Suppressor macrophage (primary cell): ENCODE results near the gene TMPRSS4.
A peak's percentile ranks its signal among the peaks of the same experiment; 100 is the strongest.

Experiments
- DNase-seq, 4 experiments: peaks; one replicate each; pipeline ENCODE4 v3.0.0-alpha.2; 2020 to 2022

Gene TMPRSS4

DNA sequence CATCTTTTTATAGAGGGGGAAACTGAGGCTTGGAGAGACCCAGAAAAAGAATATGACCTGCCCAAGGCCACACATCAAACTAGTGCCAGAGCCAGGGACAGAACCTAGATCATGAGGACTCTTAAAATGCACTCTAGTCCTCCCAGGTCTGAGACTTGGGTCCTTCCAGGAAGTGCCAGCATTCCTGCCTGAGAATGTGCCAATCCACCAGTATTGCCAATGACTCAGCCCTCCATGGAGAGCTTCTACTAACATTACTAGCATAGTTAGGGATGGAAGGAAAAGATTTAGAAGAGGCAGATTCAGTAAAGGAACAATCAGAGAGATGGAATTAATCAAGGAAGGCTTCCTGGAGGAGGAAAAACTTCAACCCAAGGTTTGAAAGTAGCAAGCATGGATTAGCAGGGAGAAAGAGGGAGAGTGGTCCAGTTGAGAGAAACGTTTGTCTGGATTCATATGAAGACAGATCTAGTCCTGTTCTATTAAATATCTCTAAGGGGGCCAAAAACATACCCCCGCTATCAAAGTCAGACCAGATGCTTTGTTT lies 30.0 kb downstream of the TMPRSS4 start:
- DNase-seq, result no peak

DNA sequence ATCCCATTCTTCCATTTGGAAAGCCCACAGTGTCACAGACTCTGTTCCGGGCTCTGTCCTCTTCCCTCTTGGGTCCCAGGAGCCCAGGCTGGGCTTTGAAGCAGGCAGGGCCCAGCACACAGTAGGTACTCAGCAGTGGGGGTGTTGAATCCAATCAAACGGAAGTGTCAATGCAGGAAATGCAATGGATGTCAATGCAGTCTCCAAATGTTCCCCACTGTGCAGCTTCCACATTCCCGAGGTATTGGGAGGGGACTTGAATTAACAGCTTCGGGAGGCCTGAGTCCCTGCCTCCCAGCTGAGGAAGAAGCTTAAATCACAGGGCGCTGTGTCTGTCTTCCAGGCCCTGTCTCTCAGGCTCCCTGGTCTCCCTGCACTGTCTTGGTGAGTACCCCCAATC lies 31.6 kb downstream of the TMPRSS4 start:
- DNase-seq, result no peak

DNA sequence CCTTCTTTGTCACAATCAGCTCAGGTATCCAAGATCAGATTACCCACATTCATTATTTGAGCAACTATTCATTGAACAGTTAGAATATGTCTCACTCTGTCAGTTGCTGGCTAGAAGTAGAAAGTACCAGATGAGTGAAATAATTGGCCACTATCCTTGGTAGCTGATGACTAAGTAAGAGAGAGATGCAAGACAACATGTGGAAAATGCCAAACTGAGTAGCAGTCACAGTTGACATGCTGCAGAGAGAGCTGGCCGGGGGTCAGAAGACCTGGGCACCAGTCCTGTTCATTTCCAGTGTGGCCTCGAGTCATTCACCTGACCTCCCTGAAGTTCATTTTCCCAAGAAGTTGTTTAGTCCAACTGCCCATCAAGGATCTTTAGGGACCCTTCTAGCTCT lies 32.4 kb downstream of the TMPRSS4 start:
- DNase-seq, result no peak

DNA sequence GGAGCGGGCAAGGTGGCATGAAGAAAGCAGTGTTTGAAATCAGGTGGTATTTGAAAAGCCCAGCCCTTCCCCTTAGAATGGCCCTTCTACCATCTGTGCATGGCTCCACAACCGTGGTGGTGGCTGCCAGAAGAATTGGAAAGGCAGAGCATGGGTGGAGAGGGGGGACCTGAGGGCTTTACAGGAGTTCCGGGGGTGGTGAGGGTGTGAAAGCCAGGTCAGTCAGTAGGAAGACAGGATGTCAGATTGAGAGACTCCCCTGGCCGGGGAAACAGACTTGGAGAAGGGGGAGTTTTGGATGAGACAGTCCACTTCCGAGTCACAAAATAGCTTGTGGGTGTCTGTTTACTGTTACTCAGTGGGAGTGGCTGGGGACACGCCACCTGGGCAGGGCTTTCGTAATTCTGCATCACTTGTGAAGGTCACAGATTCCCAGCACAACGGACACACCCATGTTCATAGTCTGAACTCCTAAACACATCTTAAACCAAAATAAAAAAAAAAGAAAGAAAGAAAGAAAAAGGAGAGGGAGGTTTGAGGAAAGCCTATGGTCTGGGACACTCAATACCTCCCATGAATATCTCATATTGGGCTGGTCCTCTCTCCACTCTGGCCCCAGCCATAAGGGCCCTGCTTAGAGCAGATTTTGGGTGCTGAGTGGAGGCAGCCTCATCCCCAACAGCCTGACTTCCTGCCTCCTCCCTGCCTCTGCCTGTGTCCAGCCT lies 34.3 kb downstream of the TMPRSS4 start:
- DNase-seq, result no peak

DNA sequence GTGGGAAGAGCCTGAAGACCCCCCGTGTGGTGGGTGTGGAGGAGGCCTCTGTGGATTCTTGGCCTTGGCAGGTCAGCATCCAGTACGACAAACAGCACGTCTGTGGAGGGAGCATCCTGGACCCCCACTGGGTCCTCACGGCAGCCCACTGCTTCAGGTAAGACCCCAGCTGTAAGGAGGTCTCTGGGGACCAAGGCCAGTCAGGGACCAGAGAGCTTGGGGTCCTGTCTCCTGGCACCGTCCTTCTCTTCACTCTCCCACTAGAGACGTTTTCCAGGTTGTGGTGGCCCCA lies 34.8 kb downstream of the TMPRSS4 start:
- DNase-seq, result no peak

DNA sequence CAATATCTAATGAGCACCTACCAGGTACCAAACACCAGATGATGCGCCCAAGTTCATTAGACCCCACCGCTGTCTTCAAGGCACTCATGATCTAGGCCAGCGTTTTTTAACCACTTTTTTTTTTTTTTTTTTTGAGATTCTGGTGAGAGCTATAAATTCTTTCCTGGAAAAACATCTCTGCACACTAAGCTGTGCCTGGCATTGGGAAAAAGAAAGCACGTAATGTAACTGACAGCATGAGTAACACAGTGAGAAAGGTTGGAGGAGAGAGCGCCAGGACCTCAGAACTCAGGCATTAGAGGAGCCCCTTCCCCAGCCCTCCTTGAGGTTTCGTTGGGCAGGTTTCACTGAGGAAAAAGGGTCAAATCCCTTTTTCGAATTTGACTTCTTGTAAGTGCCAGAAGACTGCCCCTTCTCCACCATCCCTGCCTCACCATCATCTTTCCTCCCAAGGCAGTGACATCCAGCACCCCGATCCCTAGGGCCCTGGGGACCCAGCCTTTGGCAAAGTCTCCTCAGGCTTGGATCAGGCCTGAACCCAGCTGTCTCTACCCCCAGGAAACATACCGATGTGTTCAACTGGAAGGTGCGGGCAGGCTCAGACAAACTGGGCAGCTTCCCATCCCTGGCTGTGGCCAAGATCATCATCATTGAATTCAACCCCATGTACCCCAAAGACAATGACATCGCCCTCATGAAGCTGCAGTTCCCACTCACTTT lies 36.0 kb downstream of the TMPRSS4 start:
- no peak for DNase-seq

DNA sequence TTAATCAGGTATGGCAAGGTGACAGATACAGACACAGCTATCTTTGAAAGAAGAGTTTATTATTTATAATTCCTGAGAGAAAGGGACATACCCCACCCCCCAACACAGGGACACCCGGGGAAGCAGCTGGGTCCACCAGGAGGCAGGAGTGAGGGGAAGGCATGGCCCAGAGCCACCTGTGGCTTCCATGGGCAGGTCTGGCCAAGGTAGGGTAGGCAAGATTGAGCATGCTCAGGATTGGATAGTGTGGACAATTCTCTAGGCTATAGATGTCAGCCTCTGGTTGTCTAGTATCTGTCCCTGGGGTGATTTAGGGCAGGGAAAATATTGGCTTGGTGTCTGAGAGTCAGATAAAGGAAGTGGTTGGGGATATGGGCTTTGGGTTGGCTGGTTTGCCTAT lies 37.4 kb downstream of the TMPRSS4 start:
- peak in 1 of 4 experiments; percentile 22 for DNase-seq

DNA sequence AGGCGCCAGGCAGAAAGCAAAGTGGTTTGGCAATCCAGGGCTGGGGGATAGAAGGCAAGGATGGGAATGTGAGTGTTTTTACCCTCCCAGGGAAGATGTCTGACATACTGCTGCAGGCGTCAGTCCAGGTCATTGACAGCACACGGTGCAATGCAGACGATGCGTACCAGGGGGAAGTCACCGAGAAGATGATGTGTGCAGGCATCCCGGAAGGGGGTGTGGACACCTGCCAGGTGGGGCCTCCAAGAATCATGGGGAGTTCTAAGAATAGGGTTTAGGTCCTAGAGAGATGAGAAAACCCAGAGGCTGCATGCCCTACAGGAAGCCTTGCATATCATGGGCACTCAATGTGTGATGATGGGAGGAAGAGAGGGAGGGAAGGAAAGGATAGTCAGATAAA lies 38.2 kb downstream of the TMPRSS4 start:
- DNase-seq, result no peak

DNA sequence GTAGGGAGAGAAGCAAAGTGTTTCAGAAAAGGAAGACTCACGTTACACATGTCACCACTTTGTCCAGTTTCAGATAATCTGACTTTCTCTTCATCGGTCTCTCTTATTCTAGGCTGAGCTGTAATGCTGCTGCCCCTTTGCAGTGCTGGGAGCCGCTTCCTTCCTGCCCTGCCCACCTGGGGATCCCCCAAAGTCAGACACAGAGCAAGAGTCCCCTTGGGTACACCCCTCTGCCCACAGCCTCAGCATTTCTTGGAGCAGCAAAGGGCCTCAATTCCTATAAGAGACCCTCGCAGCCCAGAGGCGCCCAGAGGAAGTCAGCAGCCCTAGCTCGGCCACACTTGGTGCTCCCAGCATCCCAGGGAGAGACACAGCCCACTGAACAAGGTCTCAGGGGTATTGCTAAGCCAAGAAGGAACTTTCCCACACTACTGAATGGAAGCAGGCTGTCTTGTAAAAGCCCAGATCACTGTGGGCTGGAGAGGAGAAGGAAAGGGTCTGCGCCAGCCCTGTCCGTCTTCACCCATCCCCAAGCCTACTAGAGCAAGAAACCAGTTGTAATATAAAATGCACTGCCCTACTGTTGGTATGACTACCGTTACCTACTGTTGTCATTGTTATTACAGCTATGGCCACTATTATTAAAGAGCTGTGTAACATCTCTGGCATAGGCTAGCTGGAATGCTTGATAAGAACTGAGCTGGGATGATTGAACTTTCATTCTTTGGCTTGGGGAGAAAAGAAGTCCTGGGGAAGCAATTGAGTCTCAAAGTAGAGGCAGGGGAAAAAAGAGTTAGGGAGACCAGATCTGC lies 41.1 kb downstream of the TMPRSS4 start:
- DNase-seq, result no peak

DNA sequence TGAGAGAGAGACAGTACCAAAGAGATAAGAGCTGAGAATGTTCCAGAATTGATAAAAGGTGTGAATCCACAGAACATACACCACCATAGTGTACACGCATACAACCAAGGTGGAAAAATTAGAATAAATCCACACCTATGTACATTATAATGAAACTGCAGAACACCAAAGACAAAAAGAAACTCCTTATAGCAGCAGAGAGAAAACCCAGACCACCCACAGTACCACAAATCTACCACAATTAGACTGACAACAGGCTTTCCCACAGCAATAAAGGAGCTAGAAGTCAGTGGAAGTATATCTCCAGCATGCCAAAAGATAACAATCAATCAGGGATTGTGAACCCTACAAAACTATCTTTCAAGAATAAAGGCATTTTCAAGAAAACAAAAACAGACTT lies 43.9 kb downstream of the TMPRSS4 start:
- DNase-seq, result no peak

DNA sequence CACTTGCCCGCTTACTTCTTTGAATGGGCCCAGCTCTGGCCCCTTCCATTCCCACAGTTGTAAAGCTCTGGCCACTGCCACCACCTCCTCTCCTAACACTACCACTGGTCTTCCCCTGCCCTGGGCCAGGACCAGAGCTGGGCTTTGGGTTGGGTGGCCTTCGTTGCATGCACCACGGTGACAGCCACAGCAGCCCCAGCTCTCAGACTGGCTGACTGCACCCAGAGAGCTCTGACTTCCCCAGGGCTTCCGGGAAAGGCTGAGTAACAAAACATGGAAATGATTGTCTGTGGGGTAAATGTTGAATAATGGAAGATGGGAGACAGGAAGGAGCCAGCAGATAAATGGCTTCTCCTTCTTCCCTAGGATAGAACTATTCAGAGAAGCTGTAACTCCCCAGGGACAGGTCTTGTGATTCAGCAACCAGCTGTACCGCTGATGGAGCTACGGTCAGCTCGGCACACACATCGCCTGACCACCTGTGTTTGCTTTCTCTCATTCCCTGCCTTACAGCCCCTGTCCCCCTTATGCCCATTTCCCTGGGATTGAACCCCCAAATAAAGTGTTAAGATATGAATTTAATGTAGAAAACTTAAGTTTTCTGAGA lies 48.2 kb downstream of the TMPRSS4 start:
- no peak for DNase-seq

DNA sequence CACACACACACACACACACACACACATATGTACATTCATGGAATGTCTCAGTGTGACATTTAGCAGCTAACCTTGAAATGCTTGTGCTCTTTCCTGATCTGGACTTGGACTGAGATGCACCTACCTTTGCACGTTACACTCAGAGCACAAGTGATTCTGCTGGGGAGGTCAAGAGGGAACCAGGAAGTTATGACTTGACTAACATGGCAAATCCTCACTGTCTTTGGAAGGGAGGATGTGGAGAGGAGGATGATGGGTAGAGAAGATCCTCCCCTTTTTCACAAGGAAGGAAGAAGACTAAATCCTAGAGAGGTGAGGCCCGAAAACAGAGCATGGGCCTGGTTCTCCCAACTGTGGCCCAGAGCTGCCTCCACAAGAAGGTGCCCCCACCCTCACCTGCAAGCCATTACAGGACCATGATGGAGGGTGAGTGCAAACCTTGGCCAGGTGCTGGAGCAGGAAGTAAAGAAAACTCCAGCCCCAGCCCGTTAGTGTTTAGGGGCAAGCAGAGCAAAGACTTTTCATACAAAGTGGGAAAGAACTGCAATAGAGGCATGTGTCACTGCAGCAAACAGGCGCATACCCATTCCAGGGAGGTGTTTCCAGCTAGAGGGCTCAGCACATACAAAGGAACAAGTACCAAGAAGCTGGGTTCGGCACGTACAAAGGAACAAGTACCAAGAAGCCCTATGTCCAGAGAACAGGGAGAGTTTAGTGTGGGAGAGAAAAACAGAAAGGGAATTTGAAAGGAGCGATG lies 49.4 kb downstream of the TMPRSS4 start:
- no peak for DNase-seq

DNA sequence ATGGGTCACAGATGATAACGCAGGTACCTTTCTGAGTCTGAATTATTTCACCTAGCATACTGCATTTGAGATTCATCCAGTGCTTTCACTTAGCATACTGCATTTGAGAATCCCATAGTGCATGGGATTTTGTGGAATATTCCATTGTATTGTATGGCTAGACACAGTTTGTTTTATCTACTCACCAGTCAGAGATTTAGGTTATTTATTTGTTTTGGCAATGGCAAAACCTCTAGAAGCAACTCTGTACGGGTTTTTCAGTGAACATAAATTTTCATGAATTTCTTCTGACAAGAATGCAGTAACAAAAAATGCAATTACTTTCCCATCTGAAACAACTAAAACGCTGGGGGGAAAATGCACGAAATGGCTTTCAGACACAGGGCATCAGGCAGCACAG lies 51.4 kb downstream of the TMPRSS4 start:
- no peak for DNase-seq

DNA sequence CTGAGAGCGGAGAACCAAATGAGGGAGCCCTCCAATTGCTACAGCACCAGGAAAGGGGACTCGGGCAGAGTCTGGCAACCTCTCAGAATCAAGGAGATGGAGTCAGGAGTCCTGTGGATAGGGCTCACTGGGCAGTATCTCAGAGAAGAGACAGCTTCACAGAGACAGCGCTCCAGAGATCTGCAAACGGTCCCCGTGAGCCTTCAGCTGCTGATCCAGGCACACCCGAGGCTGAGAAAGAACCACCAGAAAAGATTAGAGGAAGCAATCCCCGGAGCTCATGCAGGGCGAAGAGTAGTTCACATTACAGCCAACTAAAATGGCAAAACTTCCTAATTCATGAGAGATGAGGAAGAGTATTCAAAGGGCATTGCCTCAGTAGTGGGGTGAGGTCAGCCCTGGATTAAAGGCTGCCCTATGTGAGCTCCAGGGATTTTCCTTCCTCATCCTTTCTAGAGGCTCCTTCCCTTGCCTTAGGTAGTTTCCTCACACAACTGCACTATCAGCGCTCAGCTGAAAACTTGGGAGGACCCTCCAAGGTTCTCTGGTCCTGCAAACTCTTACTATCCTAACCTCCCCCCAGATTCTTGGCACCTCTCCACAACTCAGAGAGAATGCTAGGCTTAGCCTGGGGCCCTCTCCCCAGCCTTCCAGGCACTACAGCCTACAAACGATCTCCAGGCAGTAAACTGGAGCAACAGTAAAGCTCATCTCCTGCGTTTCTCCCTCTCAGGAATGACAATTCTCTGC lies 52.0 kb downstream of the TMPRSS4 start:
- DNase-seq, result peak; percentile 76 to 91 (median 86)

DNA sequence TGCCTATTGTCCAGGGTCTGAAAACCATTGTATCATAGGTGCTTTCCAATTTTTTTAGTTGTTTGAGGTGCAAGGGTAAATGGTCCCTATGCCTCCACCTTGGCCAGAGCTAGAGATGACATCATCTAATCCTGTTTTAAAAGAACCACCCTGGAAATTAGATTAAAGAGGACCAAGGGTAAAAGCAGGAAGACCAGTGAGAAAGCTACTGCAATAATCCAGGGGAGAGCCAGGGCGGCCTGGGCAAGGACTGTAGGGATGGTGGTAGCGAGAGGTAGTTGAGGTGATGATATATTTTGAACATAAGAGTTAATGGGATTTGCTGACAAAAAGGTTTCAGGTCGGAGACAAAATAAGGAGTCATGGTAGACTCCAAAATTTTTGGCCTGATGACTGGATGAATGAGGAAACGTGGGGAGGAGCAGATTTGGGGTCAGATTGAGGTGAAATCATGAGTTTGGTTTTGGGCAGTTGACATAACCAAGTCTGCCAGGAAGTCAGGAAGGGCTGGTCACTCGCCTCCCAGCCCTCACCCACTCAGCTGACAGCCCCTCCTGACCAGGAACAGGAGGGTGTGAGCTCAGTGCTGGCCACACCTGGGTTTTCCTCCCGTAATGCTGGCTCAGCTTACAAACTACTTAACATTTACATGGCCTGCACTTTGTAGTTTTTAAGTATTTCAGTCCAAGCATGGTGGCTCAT lies 52.7 kb downstream of the TMPRSS4 start:
- DNase-seq, result peak; percentile 41 to 64 (median 58)

DNA sequence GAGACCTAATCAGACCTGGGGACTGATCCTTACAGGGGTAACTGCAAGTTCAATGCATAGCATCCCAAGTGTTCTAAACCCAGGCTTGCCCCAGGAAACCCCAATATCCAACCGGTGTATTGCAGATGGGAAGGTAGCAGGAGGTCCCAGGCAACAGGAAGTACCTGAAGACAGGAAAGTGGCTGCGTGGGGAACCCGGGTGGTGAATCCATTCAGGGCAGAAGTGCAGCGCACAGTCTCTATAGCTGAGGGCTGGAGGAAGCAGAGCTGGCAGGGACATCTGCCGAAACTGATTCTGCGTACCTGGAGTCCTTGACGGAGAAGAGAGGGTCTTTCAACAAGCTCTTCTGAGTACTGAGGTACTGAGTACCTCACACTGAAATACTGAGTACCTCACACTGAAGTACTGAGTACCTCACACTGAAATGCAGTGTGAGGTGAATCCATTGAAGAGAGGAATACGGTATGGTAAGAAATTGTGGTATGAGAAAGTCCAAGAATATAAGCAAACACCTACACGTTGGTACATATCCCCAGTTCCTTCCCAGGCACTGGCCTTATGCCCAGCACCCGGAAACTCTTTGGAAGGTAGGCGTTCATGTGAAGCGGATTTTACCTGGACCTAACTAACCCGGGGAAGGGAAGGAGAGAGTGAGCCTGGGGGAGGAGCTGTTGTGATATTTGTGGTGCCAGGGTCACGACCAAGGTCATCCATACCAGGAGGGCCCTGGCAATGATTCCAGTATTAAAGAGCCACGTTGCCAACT lies 55.7 kb downstream of the TMPRSS4 start:
- no peak for DNase-seq

DNA sequence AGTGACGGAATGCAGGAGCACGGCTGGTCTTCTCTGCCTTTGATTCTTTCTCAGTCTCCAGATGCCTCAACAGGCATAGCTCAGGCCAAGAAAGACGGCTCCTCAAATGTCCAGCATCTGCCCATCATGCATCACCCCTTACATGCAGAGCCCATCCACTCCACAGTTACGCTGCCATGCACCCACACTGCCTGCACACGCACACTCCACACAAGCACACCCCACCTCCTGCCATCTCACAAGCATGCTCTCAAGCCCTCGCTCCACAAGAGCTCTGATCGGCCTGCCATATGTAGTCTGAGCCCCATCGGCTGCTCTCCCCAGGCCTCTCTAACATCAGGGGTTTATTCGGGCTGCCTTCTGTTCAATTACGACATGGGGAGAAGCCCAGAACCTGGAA lies 56.9 kb downstream of the TMPRSS4 start:
- DNase-seq, result no peak

DNA sequence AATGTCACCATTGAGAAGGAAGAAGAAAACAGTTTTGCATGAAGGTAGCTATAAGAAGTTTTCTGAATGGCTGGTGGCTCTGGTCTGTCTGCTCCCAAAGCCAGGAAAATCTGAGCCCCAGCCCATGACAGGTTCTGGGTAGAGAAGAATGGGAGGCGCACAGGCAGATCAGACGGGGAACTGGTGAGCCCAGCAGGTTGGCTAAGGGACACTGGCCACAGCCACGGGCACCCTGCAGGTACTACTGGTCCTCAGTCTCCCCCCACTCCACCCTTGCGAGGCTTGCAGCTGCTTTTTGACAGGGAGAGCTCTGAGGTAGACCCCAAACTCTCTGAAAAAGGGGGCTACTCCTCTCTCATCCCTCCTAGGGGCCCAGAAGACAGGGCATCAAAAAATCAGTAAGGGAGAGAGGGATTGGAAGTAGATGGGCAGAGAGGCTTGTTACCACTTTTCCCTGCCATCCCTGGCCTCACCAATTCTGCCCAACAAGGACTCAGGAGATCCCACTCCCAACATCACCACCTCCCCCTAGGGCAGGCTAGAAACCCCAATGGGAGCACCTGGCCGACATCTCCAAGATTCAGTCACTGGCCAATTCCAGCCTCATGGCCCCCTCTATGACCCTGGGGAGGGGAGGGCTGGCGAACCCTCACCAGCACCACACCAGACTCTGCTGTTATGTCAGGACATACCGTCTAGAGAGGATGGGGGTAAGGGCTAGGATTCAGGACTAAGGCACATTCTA lies 58.3 kb downstream of the TMPRSS4 start:
- DNase-seq, result no peak

DNA sequence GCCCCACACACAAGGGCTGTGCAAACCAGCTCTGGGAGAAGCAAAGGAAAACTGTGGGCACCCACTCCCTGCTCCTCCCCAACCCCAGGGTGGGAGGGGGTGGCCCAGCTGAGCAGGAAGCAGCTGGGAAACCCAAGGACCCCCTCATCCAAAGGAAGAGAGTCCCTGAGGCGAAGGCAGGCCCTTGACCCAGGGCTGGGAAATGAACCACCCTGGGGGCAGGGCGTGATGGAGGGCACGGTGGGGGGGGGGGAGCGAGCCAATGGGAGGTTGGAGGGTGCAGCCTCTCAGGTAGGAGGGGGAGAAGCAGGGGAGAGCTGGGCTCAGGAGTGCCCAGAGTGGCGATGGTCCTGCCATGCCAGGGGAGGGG lies 58.9 kb downstream of the TMPRSS4 start:
- no peak for DNase-seq
